HG02970 (cell line): ENCODE results near the gene EEF2.
"Not testable (repeated sequence)": the region's sequence is repeated elsewhere in the genome, so short reads cannot be mapped to it uniquely, and the experiment has no call there.

Experiments
- ATAC-seq: cut with Tn5 transposase; IDR thresholded peaks from one replicate; pipeline ENCODE4 v1.9.1; 2021; ENCODE audit warnings: mild to moderate bottlenecking, moderate library complexity, moderate number of reproducible peaks; ENCODE audit not compliant: unreplicated experiment, low FRiP score

EEF2 gene

GRCh38 chr19:4015705-4016402, 30.6 kb upstream of the EEF2 start:
- no peak for ATAC-seq

- no peak for ATAC-seq
Observed at GRCh38 chr19:4014541-4015491, 29.6 kb upstream of the EEF2 start.

DNA sequence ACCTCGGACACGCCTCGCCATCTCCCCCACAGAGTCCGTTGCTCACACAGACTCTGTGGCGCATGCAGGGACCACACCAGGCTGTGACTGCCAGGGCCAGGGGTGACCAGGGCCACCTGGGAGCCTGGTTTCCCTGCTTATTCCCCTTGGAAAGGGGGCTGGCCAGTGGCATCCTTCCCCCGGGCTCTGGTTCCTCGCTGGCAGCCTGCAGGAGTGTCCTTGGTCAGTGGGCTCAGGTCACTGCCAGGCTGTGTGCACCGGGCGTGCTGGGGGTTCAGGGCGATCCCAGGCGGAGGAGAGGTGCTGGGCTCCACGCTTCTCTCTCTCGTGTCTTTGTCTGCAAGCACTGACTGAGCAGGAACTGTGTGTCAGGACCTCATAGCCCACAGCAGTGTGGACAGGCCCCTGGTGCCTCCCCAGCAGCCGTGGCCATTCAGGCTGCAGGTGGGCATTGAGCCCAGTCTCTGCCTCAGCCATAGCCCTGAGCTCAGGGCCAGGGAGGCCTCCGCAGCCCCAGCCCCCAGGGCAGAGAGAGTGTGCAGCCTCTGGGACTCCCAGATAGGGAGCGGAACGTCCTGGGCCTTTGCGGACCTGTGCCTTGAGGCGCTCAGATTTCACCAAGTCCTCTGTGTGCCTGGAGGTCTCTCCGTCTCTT, 28.8 kb upstream of the EEF2 start:
- no peak for ATAC-seq

GRCh38 chr19:4012975-4013634, 27.8 kb upstream of the EEF2 start:
- ATAC-seq = no peak

- no peak for ATAC-seq
Observed at GRCh38 chr19:4012092-4012974, 27.1 kb upstream of the EEF2 start.

- ATAC-seq = not testable (repeated sequence)
Observed at GRCh38 chr19:4011430-4011829, 26.2 kb upstream of the EEF2 start.

GRCh38 chr19:4010808-4011110, 25.5 kb upstream of the EEF2 start:
- ATAC-seq = no peak

DNA sequence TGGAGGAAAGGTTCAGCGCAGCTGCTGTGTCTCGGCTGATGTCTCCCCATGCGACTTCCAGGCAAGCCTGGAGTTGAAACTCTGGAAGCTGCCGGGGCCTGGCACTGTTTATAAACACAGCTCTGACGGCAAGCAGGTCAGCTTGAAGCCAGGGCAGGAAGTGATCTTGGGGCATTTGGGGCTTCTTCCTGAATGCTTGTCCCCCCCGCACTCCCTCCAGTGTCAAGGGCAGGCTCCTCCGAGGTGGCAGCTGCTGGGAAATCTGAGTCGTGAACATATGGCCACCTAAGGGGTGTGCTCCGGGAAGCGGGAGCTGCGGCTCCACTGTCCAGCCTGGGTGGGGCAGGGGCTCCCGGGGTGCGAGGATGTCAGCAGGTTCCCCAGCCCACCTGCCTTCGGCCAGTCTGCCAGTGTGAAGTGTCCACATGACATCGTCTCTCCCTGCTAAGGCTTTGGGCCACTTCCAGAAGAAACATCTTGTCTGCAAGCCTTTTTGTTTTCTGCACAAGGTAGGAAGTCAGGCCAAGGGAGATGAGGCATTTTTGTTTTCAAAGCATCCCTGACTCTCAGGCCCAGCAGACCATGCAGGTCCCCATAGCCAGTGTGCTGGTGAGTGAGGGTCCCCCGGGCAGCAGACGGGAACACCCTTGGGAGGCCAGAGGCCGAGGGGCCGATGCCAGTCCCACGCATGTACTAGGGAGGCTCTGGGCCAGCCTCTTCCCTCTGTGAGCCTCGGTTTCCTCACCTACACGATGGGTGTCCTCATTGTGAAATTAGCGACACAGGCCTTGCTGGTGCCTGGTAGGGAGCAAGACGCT, 24.9 kb upstream of the EEF2 start:
- no peak for ATAC-seq

DNA sequence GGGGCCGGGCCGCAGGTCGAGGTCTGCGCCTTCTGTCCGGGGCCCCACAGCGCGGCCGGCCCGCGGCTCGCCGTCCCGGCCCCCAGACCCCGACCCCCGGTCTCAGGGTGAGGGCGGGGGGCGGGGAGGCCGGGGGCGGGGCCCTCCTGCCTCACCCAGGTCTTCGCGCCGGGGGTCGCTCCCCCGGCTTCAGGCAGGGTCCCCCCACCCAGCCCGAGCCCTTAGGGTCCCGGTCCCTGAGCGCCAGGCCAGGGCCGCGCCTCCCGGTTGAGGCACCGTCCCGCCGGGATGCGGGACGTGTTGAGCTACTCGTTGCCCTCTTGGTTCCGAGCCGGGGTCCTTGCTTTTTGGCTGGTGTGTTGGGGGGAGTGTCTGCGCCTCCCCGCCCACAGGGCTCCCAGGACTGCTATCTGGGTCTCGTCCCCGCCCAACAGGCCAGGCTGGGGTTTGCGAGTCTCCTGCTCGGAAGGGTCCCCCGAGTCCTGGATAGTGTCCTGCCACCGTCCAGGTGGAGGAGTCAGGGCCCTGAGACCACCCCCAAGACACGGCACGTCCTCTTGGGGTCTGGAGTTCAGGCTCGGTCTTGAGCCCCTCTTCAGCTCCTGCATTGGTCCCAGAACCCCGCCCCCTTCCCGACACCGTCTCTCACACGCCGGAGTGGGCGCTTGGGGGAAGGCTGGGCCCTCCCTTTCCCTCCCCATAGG, 22.7 kb upstream of the EEF2 start:
- peak; percentile 25 for ATAC-seq

- ATAC-seq = peak; percentile 90
Observed at GRCh38 chr19:4007021-4007835, 22.0 kb upstream of the EEF2 start, which contains the start of gene PIAS4. Gene PIAS4 (plus strand): TSS chr19:4007736. CDS start chr19:4007761, 25 bp downstream.

DNA sequence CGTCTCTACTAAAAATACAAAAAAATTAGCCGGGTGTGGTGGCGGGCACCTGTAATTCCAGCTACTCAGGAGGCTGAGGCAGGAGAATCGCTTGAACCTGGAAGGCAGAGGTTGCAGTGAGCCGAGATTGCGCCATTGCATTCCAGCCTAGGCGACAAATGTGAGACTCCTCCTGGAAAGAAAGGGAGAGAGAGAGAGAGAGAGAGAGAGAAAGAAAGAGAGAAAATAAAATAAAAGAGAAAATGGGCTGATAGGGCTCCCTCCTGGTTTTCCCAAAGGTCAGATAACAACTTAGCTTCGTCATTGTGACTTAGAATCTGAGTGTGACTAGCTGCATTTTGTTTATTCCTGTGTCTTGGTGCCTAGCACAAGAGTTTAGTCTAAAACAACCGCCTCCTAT, 20.2 kb upstream of the EEF2 start:
- ATAC-seq = not testable (repeated sequence)

DNA sequence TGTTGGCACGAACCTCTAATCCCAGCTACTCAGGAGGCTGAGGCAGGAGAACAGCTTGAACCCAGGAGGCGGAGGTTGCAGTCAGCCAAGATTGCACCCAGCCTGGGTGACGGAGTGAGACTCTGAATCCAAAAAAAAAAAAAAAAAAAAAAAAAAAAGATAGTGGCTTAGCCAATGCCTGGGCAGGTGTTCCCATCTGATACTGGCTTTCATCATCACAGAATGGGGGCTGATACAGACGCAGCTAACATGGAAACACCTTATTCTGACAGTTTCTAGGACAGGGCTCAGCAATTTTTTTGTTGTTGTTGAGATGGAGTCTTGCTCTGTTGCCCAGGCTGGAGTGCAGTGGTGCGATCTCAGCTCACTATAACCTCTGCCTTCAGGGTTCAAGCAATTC, 15.5 kb upstream of the EEF2 start:
- not testable (repeated sequence) for ATAC-seq

GRCh38 chr19:3998667-3999412, 13.6 kb upstream of the EEF2 start:
- ATAC-seq = not testable (repeated sequence)

GRCh38 chr19:3995607-3996006, 10.3 kb upstream of the EEF2 start:
- ATAC-seq = no peak

DNA sequence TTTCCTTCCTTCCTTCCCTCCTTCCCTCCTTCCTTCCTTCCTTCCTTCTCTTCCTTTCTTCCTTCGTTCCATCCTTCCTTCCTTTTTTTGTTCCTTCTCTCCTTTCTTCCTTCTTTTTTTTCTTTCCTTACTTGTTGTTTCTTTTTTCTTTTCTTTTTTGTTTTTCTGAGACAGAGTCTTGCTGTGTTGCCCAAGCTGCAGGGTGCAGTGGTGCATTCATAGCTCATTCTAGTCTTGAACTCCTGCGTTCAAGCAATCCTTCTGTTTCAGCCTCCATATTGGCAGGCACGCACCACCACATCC, 5.5 kb upstream of the EEF2 start:
- no peak for ATAC-seq

DNA sequence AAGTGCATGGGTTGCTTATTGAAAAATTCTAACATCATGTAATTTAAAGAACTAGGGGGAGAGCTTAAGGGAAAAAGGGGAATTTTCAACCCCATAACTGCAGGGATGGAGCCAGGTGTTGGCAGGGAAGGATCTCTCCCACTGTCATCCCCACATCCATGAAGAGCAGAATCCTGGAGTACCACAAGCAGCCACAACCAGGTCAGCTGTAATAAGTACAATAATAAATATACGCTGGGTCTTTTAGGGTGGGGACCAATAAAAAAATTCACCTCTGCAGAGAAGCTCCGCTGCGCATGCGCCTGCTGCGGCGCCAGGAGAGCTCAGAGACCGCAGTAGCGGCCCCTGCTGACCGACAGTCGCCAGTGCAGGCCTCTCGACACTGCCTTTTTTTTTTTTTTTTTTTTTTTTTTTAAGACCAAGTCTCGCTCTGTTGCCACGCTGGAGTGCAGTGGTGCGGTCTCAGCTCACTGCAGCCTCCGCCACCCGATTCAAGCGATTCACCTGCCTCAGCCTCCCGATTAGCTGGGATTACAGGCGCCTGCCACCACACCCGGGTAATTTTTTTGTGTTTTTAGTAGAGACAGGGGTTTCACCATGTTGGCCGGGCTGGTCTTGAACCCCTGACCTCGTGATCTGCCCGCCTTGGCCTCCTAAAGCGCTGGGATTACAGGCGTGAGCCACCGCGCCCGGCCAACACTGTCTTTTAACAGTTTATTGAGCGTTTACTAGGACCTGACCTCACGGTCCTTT, 2.5 kb upstream of the EEF2 start:
- ATAC-seq = peak; percentile 31
